VCaP (cell line): Measurements from ENCODE around the gene MAP2K3.
"Not testable (repeated sequence)": the region's sequence is repeated elsewhere in the genome, so short reads cannot be mapped to it uniquely, and the experiment has no call there.

Experiments used
- H3K27ac ChIP-seq: fragments of 450-650 bp; 2 replicates; pipeline ENCODE4 v1.5.1; 2017
- CTCF ChIP-seq: fragments of 450-650 bp; conservative IDR thresholded peaks from 2 replicates; pipeline ENCODE4 v1.5.1; 2017; ENCODE audit warnings: mild to moderate bottlenecking, moderate library complexity

MAP2K3 gene

GRCh38 chr17:21321744-21322191 is 37.3 kb downstream of the MAP2K3 start:
- H3K27ac ChIP-seq, result not testable (repeated sequence)

- not testable (repeated sequence) for H3K27ac ChIP-seq
Observed at GRCh38 chr17:21323257-21324111, 39.0 kb downstream of the MAP2K3 start.

DNA sequence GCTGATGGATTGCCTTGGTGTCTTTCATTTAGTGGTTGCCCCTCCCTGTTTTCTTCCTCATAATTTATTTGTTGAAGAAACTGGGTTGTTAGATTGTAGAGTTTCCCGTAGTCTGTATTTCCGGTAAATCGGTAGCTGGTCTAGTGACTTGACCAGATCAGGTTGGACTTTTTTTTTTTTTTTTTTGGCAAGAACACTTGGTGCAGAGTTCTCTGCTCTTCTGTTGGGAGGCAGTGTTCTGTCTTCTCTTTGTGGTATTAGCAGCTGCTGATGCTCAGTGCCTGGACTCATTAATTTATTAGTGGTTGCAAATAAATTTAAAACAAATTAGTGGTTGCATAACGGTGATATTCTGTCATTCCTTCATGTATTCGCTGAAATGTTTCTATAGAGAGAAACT is 40.2 kb downstream of the MAP2K3 start:
- not testable (repeated sequence) for H3K27ac ChIP-seq

DNA sequence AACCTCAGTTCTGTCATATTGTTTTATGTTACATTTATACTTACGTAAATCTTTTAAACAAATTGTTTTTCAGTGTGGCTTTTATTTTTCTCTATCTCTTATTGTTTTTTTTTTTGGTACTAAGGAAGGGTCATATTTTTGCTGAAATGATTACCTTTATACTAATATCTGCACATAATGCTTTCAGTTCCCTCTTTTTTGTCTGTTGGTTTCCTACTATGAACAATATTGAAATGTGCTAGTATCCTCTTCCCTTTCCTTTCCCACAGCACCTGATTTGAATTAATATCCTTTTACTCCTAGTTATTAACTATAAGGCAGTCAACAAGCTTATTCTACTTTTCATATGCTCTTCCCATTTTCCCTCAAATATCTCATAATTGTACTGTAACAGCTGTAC is 43.4 kb downstream of the MAP2K3 start:
- H3K27ac ChIP-seq, result not testable (repeated sequence)

DNA sequence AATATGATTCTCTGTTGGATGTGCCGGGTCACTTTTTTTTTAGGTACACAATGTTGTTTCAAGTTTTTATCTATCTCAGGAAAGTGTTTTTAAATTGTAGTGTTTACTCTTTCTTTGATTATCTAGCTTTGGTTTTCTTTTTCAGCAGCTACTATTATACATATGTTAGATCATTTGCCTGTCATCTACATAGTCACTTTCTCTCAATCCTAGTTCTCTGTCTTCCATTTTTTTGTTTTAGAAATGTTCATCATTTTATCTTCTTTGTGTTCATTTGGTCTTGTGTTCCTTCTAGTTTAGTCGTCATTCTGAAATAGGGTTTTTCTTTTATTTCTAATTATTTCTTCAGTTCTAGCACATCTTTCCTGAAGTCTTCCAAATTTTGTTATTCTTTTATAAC is 44.3 kb downstream of the MAP2K3 start:
- not testable (repeated sequence) for H3K27ac ChIP-seq

DNA sequence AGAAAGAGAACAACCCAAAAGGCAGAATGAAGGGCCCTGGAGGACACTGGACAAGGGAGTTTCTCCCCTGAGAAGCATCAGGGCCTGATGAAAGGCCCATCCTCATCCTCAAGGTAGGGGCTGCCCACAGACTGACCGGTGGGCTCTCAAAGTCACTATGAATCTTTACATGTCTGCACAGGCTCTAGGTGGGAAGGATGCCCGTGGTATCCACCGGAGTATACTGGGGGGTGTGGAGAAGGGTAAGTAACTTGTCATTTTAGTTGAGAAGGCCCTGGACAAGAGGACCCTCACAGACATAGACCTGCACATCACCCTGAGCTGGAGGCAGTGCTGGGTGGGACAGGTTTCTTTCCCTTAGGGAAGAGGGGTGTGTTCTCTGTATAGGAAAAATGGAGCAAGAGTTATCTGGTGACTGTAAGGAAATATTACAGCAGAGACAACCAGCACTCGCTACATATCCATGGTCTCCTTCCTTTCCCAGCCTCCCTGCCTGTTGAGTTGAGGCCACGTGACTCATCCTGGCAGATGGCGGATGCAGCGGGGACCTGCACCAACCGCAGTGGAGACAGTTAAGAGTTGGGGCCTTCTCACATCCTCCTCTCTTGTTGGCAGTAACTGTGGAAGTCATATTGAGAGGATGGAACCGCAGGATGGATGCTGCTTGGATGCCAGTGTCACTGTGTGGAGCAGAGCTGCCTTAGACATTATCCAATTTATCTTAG is 46.1 kb downstream of the MAP2K3 start:
- H3K27ac ChIP-seq, result no peak overlapping the region
- TF ChIP-seq CTCF, result no peak

DNA sequence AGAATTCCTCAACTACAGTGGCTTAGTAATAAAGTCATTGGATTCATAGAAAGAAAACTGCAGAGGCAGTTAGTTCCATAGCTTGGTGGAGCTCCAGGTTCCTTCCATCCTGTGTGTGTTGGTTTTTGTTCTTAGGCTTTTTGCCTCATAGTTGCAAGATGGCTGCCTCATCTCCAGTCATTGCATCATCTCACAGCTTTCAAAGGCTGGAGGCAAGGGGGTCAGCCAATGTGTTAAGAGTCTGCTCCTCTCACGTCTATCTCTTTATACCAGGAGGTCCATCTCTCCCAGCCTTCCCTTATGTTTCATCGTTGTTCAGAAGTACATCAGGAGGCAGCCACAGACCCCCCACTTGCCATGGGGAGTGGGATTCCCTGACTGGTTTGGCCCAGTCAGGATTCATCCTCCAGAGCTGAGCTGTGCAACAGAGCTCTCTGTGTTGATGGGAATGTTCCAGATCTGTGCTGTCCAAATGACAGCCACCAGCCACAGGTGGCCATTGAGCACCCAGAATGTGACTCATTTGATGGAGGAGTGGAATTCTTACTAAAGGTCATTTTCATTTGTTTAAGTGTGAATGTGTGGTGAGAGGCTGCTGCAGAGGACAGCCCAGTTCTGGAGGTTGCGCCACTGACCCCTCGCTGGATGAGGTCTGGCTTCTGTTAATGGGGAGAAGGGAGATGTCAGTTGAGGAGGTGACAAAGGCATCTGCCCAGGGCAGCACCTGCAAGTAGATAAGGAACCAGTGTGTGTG is 52.2 kb downstream of the MAP2K3 start:
- H3K27ac ChIP-seq, result not testable (repeated sequence)

DNA sequence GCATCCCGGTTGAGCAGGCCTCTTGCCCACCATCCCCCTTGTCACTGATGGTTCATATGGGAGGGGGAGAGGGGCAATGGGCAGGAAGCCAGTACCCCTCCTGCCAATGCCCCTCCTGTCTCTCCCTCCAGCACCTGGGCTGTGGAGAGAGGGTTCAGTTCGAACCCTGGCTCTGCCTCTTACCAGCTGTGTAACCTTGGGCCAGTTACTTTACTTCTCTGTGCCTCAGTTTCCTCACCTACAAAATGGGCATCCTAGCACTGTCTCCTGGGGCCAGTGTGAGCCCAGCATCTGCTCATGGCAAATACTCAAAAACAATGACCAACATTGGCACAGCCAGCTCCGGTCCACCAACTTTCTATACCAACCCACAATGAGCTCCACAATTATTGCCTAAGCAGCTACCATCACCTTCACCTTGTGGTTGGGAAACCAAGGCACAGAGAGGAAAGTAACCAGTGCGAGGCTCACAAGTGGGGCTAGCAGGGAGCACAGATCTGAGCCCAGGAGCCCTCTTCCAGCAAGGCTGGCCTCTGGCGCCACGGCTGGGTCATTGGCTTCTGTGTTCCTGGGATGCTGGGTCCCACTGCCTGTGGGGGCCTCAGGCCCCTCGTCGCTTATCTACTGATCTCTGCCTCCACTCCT is 53.6 kb downstream of the MAP2K3 start:
- H3K27ac ChIP-seq, result not testable (repeated sequence)

DNA sequence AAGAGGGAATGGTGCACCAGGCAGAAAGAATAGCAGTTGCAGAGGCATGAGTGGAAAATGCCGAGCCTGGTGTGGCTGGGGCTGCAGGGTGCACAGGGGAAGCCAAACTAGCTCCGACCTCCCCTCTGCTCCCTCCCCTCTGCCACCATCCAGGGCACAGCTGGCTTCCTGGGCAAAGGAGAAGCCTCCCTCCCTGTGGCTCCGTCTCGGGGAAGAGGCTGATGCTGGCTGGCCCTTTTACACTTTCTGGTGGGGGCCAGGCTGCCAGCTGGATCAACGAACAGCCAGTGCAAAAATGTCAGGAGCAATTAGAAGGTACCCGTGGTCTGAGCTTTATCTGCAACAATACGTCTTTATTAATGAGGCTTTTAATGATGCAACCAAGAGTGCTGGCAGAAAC is 54.5 kb downstream of the MAP2K3 start:
- H3K27ac ChIP-seq, result no peak overlapping the region
- no peak for TF ChIP-seq CTCF

- H3K27ac ChIP-seq, result not testable (repeated sequence)
Observed at GRCh38 chr17:21339571-21339970, 55.1 kb downstream of the MAP2K3 start.

DNA sequence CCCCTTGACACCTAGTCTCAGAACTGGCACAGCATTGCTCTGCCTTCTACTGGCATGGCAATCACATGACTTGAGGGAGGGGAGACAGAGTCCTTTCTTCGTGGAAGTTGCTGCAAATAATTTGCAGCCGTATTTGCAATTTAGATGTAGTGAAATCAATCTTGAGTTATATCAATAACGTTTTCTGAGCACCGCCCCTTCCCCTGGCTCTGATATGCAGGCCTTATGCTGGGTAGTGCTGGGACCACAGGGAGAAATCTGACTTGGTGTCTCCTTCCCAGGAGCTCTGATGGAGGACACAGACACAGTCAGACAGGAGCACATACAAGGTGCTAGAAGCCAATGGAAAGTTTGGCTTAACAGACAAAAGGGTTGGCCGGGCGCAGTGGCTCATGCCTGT is 55.9 kb downstream of the MAP2K3 start:
- H3K27ac ChIP-seq, result not testable (repeated sequence)

- H3K27ac ChIP-seq, result not testable (repeated sequence)
Observed at GRCh38 chr17:21341279-21341678, 56.8 kb downstream of the MAP2K3 start.

DNA sequence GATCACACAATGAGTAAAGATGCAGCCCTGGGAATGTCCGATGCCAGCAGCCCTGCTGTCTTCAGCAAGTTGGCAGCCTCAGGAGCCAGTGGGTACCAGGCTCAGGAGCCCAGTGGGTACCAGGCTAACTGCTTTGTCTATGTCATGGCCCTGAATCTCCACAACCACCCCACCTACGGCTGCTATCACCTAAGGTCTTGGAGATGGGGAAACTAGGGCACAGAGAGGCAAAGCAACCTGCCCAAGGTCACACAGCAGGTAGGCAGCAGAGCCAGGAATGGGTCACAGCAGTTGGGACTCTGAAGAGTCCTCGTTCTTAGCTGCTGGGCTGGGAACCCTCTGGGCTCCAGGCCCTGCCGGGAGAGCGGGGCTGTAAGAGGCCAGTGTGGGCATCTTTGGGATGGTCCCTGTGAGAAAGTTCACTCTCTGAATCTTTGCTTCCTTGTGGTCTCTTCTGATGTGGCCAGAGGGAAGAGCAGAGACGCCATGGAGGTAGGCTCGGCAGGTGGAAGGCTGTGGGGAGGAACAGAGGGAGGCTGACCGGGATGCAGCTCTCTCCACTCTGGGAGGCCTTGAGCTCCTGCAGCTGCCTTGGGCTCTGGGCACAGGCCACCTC is 57.5 kb downstream of the MAP2K3 start:
- not testable (repeated sequence) for H3K27ac ChIP-seq

DNA sequence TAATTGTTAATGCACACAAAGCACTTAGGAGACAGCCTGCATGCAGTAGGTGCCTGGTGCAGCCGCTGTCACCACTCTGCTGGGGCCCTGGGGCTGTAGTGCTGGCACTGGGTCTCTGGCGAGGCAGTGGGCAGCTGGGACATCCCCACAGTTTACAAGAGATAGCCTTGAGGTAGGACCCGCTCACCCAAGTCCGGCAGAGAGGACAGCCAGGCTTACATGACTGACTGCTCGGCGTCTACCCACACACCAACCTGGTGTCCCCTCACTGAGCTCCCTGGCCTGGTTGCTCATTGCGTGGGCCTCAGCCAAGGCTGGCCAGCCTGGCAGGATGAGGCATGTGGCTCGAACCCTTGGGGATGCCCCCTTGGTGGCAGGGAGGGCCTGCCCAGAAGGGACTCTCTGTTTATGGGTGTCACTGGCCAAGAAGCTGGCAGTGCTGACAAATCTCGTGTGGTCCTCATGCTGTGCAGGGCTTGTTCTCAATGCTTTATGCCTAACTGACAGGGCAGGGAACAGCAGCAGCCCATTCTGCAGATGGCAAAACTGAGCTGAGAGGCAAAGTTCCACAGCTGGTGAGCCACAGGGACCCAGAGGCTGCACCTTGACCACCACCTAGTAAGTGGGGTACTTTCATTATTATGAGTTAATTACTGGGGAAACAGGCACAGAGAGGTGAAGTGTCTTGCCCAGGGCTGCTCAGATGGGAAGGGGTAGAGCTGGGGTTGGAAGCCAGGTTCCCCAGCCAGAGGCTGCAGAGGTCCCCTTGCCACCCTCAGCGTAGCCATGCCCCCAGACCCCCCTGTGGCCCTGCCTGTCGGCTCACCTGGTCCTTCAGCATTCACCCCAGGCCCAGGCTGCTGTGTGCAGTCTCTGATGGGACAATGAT is 58.8 kb downstream of the MAP2K3 start:
- H3K27ac ChIP-seq, result not testable (repeated sequence)

DNA sequence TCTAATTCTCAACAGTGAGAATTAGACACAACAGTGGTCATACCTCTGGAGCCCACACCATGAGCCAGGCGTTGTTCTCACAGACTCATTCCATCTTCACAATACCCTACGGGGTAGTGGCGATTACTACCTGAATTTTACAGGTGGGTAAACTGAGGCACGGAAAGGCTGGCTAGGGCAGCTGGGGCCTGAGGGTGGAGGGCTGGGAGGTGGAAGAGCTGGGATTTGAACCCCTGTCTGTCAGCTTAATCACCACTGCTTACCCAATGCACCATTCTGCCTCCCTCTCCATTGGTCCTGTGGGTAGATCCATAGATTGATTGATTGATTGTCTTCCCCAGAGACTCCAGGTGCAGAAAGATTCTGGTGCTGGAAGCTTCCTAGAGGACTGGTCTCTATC is 60.3 kb downstream of the MAP2K3 start:
- H3K27ac ChIP-seq, result not testable (repeated sequence)
